H1 (cell line): ENCODE data around the gene RSPO3.

ENCODE experiments used
- EZH2 ChIP-seq: fragments of 200-600 bp; sonication (generic); IDR thresholded peaks from 2 replicates; pipeline ENCODE4 v1.7.1; 2012; ENCODE audit warnings: low read depth, mild to moderate bottlenecking, moderate library complexity, low read length, inconsistent platforms; ENCODE audit not compliant: severe bottlenecking
- JUN ChIP-seq: IDR thresholded peaks from 2 replicates; pipeline ENCODE4 v1.6.1; 2011; ENCODE audit warnings: low read depth, mild to moderate bottlenecking, improper control_type of control experiment, low read length
- JUND ChIP-seq: IDR thresholded peaks from 2 replicates; pipeline ENCODE4 v1.6.1; 2011; ENCODE audit warnings: mild to moderate bottlenecking, improper control_type of control experiment, low read length
- POLR2A ChIP-seq, 2 experiments: IDR thresholded peaks; 1 replicate in 1 of 2; 2 replicates in 1 of 2; pipeline ENCODE4 v1.6.1; 2011; ENCODE audit warnings: low read depth in 2 of 2, low read length in 2 of 2, mild to moderate bottlenecking in 2 of 2; ENCODE audit errors: control extremely low read depth in 1 of 2
- POLR2AphosphoS5 ChIP-seq: IDR thresholded peaks from 2 replicates; pipeline ENCODE4 v1.6.1; 2011; ENCODE audit warnings: low read depth, low read length
- RAD21 ChIP-seq, 2 experiments: IDR thresholded peaks in 1 of 2; conservative IDR thresholded peaks in 1 of 2; 2 replicates each; pipeline ENCODE4 v1.6.1; 2011; ENCODE audit warnings: low read depth in 2 of 2, low read length in 2 of 2, improper control_type of control experiment in 1 of 2, inconsistent platforms in 1 of 2, mild to moderate bottlenecking in 1 of 2, moderate library complexity in 1 of 2
- RFX5 ChIP-seq: IDR thresholded peaks from 2 replicates; pipeline ENCODE4 v1.6.1; 2011; ENCODE audit warnings: low read depth, low read length, improper control_type of control experiment, borderline replicate concordance
- SIRT6 ChIP-seq: IDR thresholded peaks from one replicate; pipeline ENCODE4 v1.7.1; 2012; ENCODE audit warnings: low read length, inconsistent platforms
- SP2 ChIP-seq: IDR thresholded peaks from 2 replicates; pipeline ENCODE4 v1.6.1; 2012; ENCODE audit warnings: mild to moderate bottlenecking, low read length, inconsistent platforms
- TAF1 ChIP-seq: IDR thresholded peaks from 2 replicates; pipeline ENCODE4 v1.6.1; 2011; ENCODE audit warnings: mild to moderate bottlenecking, low read depth, low read length
- TCF12 ChIP-seq: IDR thresholded peaks from 2 replicates; pipeline ENCODE4 v1.6.1; 2011; ENCODE audit warnings: low read depth, mild to moderate bottlenecking, low read length
- ZNF274 ChIP-seq: IDR thresholded peaks from 2 replicates; pipeline ENCODE4 v1.7.0; 2012; ENCODE audit warnings: low read length, borderline replicate concordance; ENCODE audit errors: extremely low read depth
- TF ChIP-seq, protein P1 (sequence below), 3 experiments: IDR thresholded peaks; 1 replicate in 2 of 3; 2 replicates in 1 of 3; pipeline versions ENCODE4 v1.5.1 to v1.6.1; 2011; ENCODE audit warnings: low read length in 3 of 3, mild to moderate bottlenecking in 3 of 3, inconsistent platforms in 2 of 3, low read depth in 1 of 3, moderate library complexity in 1 of 3; ENCODE audit not compliant: insufficient read depth in 1 of 3; ENCODE audit errors: control extremely low read depth in 1 of 3

DNA sequence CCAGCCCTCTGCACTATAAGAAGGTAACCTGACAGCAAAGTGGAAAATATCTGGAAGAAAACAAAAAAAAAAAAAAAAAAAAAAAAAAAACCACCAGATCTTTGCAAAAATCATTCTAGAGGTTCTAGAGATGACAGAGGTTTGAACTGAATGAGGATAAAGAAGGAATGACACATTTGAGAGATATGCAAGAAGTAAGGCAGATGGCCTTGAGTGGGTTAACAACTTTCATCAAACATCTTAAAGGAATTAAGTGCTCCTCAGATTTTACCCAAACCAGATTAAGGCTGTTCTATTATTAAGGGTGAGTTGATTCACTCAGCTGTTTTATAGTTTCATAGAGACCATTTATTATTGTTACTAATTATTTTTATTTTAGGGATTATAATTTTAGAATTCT is 62.0 kb downstream of the RSPO3 start:
- no peak for TF ChIP-seq ZNF274
- TF ChIP-seq, protein P1, sequence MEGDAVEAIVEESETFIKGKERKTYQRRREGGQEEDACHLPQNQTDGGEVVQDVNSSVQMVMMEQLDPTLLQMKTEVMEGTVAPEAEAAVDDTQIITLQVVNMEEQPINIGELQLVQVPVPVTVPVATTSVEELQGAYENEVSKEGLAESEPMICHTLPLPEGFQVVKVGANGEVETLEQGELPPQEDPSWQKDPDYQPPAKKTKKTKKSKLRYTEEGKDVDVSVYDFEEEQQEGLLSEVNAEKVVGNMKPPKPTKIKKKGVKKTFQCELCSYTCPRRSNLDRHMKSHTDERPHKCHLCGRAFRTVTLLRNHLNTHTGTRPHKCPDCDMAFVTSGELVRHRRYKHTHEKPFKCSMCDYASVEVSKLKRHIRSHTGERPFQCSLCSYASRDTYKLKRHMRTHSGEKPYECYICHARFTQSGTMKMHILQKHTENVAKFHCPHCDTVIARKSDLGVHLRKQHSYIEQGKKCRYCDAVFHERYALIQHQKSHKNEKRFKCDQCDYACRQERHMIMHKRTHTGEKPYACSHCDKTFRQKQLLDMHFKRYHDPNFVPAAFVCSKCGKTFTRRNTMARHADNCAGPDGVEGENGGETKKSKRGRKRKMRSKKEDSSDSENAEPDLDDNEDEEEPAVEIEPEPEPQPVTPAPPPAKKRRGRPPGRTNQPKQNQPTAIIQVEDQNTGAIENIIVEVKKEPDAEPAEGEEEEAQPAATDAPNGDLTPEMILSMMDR (IDR thresholded peaks at IDR 0.05; ENCODE audit: control extremely low read depth in 1 of 3, insufficient read depth in 1 of 3, low read depth in 1 of 3, low read length in 3 of 3) = no peak
- no peak for TF ChIP-seq POLR2A (IDR thresholded peaks at IDR 0.05; ENCODE audit: control extremely low read depth in 1 of 2, low read depth in 2 of 2, low read length in 2 of 2)
- no peak for TF ChIP-seq JUND
- no peak for TF ChIP-seq TAF1
- TF ChIP-seq JUN = no peak
- TF ChIP-seq SIRT6 = no peak
- TF ChIP-seq SP2 = no peak
- no peak for TF ChIP-seq RAD21 (IDR thresholded peaks at IDR 0.05 in 1 of 2, conservative IDR thresholded peaks at IDR 0.05 in 1 of 2; ENCODE audit: low read depth in 2 of 2, low read length in 2 of 2)
- TF ChIP-seq EZH2 = no peak
- TF ChIP-seq RFX5 = no peak
- no peak for TF ChIP-seq TCF12
- no peak for TF ChIP-seq POLR2AphosphoS5
